Vagina (tissue), 2 donors: ENCODE results near the gene GPC5.

ENCODE experiments used
- CTCF ChIP-seq, 3 experiments: fragments of 450-650 bp in 2 of 3; fragments of 200-600 bp in 1 of 3; sonication (generic) in 1 of 3; IDR thresholded peaks; one replicate each; pipeline ENCODE4 v1.5.1; 2017 to 2019; ENCODE audit warnings: antibody characterized with exemption in 3 of 3, mild to moderate bottlenecking in 2 of 3, moderate library complexity in 2 of 3
- POLR2AphosphoS5 ChIP-seq, 2 donors: sonication (generic); formaldehyde crosslinking; IDR thresholded peaks; one replicate each; pipeline ENCODE4 v1.9.0; 2017; ENCODE audit warnings: antibody characterized with exemption in 2 of 2, mild to moderate bottlenecking in 2 of 2, low read depth in 1 of 2; ENCODE audit not compliant: insufficient read depth in 1 of 2

GRCh38 chr13:92103689-92104153, 705.3 kb downstream of the GPC5 start:
- no peak for TF ChIP-seq CTCF (IDR thresholded peaks at IDR 0.05)
- TF ChIP-seq POLR2AphosphoS5 (IDR thresholded peaks at IDR 0.05; ENCODE audit: insufficient read depth in 1 of 2, low read depth in 1 of 2): no peak
